ENCODE results near the gene PNMT. TPM values are rescaled to one million over a fixed set of nuclear protein-coding genes. Genes with fewer than 3 reads are reported as not detected.

Gene PNMT
- total and polyA plus RNA-seq, 2 of the 8 experiments (the other 6 are each of a cell fraction or from before 2014, with no cell fraction given): 5.6 to 10.9 TPM

GRCh38 chr17:39679521-39680192, 11.4 kb downstream of the PNMT start:
- Histone ChIP-seq H3K4ac (replicated peaks; ENCODE audit: insufficient read length, low read depth, low read length) (no peak overlapping the region), H4K20me1 (replicated peaks in 1 of 2; ENCODE audit: control insufficient read depth in 1 of 2, insufficient read depth in 2 of 2, low read length in 2 of 2) (no peaks in the 10 kb centered on the region), H2BK12ac (ENCODE audit: low read depth, low read length) (peak overlapping the region; percentile 68; the same call in 1 of the 2 replicates), H2BK20ac (ENCODE audit: low read length) (no peak overlapping the region), H3K9me3 (ENCODE audit: insufficient read depth in 2 of 2, low read depth in 1 of 2, low read length in 1 of 2) (no peaks in the 10 kb centered on the region), H3K23ac (ENCODE audit: insufficient read length) (no peak overlapping the region), H2BK120ac (replicated peaks; ENCODE audit: low read depth, low read length) (no peak overlapping the region), H3K56ac (replicated peaks; ENCODE audit: insufficient read length, low read depth, low read length) (no peak overlapping the region), H3K18ac (ENCODE audit: extremely low read depth, low read length) (no peak overlapping the region; the same call in 1 of the 2 replicates), H3K79me2 (ENCODE audit: control insufficient read depth in 1 of 2, insufficient read depth in 2 of 2, low read length in 2 of 2) (no peaks in the 10 kb centered on the region), H3K27me3 (replicated peaks in 1 of 4; ENCODE audit: control insufficient read depth in 3 of 4, extremely low read depth in 1 of 4, insufficient read depth in 3 of 4, low read length in 3 of 4) (no peaks in the 10 kb centered on the region), H2AFZ (ENCODE audit: low read length) (no peak overlapping the region), H2AK5ac (ENCODE audit: low read depth, low read length) (0 out of 2 replicates have a peak overlapping the region, but pooled peaks have one; percentile 24), H4K5ac (ENCODE audit: insufficient read length, low read depth, low read length) (no peak overlapping the region), H3K14ac (ENCODE audit: insufficient read length) (no peak overlapping the region), H3K4me2 (ENCODE audit: insufficient read depth in 1 of 2, low read depth in 2 of 2, low read length in 2 of 2) (no peak overlapping the region), H3K9ac (replicated peaks in 1 of 4; ENCODE audit: extremely low read depth in 1 of 4, low read depth in 3 of 4, low read length in 3 of 4) (no peak overlapping the region), H3K36me3 (ENCODE audit: control insufficient read depth in 2 of 4, insufficient read depth in 4 of 4, low read length in 3 of 4) (peaks cover 0 to 3% (median 1%) of the 10 kb centered on the region in 4 experiments; a peak in 4 of 8 replicates), H4K8ac (ENCODE audit: extremely low read depth, insufficient read depth, low read length) (no peak overlapping the region), H2BK5ac (ENCODE audit: low read depth, low read length) (no peak overlapping the region), H3K4me3 (ENCODE audit: extremely low read depth in 1 of 4, insufficient read depth in 2 of 4, low read depth in 3 of 4, low read length in 4 of 4) (no peak overlapping the region), H3K79me1 (ENCODE audit: low read depth, low read length) (no peaks in the 10 kb centered on the region), H3K23me2 (ENCODE audit: low read depth, low read length) (no peaks in the 10 kb centered on the region), H4K91ac (replicated peaks; ENCODE audit: insufficient read length, low read length) (no peak overlapping the region), H2BK15ac (ENCODE audit: low read length) (no peak overlapping the region), H3K27ac (ENCODE audit: low read depth, low read length) (no peak overlapping the region), H3K4me1 (replicated peaks in 1 of 4; ENCODE audit: control insufficient read depth in 3 of 4, insufficient read depth in 4 of 4, low read length in 3 of 4) (peaks cover 0 to 8% (median 5%) of the 10 kb centered on the region in 4 experiments; a peak in 5 of 7 replicates)
- WGBS, 2 experiments (ENCODE audit: extremely low coverage in 1 of 2, insufficient coverage in 1 of 2, insufficient read length in 1 of 2, insufficient replicate concordance in 2 of 2, low coverage in 1 of 2, low lambda C conversion rate in 2 of 2, missing lambda C conversion rate in 1 of 2): 92% methylated on average over 12 of the region's 12 CpGs; no CpG with 5 or more reads in 1 of the 2 experiments
- FAIRE-seq (no peak), DNase-seq (ENCODE audit: low read depth in 1 of 2, low spot score in 2 of 2) (no peak)
- POLR2A ChIA-PET (ENCODE audit: partially characterized antibody): interaction anchor here (0.5 to 38.1 kb wide), 5 partner anchors 4 to 335 kb away, joined by 3 to 708 read pairs (median 3); partner anchors contain the start of genes ERBB2, PGAP3, PNMT and TCAP
- CTCF ChIA-PET (ENCODE audit: partially characterized antibody): interaction anchor here (0.6 to 52.4 kb wide), 18 partner anchors 10 to 308 kb away, joined by 3 to 1885 read pairs (median 3); partner anchors contain the start of genes ERBB2, PNMT, PPP1R1B and STARD3
- TF ChIP-seq POLR2A (IDR thresholded peaks at IDR 0.05; ENCODE audit: control extremely low read depth in 1 of 2, low read depth in 2 of 2, low read length in 2 of 2) (no peak), FOSL1 (IDR thresholded peaks at IDR 0.05; ENCODE audit: insufficient read depth, low read depth, low read length) (no peak), CEBPB (IDR thresholded peaks at IDR 0.05; ENCODE audit: low read depth, low read length) (no peak), SIN3A (conservative IDR thresholded peaks at IDR 0.05 in 1 of 2, IDR thresholded peaks at IDR 0.05 in 1 of 2; ENCODE audit: low read depth in 1 of 2, low read length in 2 of 2) (no peak), CBX5 (IDR thresholded peaks at IDR 0.05; ENCODE audit: low read depth, low read length) (no peak), TCF12 (IDR thresholded peaks at IDR 0.05; ENCODE audit: low read depth, low read length) (no peak)
